ENCODE results near the gene KREMEN2. TPM values are rescaled to one million over a fixed set of nuclear protein-coding genes. Genes with fewer than 3 reads are reported as not detected.

KREMEN2 gene
- total RNA-seq, 1 donor from 2014 or later, result 0.04 TPM

GRCh38 chr16:2986623-2987188 lies 22.6 kb downstream of the KREMEN2 start:
- Histone ChIP-seq H3K36me3 (ENCODE audit: control insufficient read depth, insufficient read depth, low read length) (no peaks in the 10 kb centered on the region), H3K4me3 (ENCODE audit: low read depth, low read length) (no peak overlapping the region), H3K27me3 (ENCODE audit: control insufficient read depth, insufficient read depth, low read length) (peaks cover 19% of the 10 kb centered on the region)
- no peak for DNase-seq (ENCODE audit: low read depth)
- no peak for TF ChIP-seq CTCF (IDR thresholded peaks at IDR 0.05; ENCODE audit: insufficient read depth, low read length, poor library complexity, severe bottlenecking)

- Histone ChIP-seq H3K4me3 (ENCODE audit: low read depth, low read length) (no peak overlapping the region), H3K36me3 (ENCODE audit: control insufficient read depth, insufficient read depth, low read length) (no peaks in the 10 kb centered on the region), H3K27me3 (ENCODE audit: control insufficient read depth, insufficient read depth, low read length) (peaks cover 19% of the 10 kb centered on the region)
- no peak for DNase-seq (ENCODE audit: low read depth)
- no peak for TF ChIP-seq CTCF (IDR thresholded peaks at IDR 0.05; ENCODE audit: insufficient read depth, low read length, poor library complexity, severe bottlenecking)
Observed at GRCh38 chr16:2987286-2987685, 23.2 kb downstream of the KREMEN2 start.

- Histone ChIP-seq H3K27me3 (ENCODE audit: control insufficient read depth, insufficient read depth, low read length) (peaks cover 19% of the 10 kb centered on the region), H3K4me3 (ENCODE audit: low read depth, low read length) (no peak overlapping the region), H3K36me3 (ENCODE audit: control insufficient read depth, insufficient read depth, low read length) (no peaks in the 10 kb centered on the region)
- no peak for TF ChIP-seq CTCF (IDR thresholded peaks at IDR 0.05; ENCODE audit: insufficient read depth, low read length, poor library complexity, severe bottlenecking)
- no peak for DNase-seq (ENCODE audit: low read depth)
Observed at GRCh38 chr16:2987833-2988232, 23.8 kb downstream of the KREMEN2 start.

GRCh38 chr16:2988590-2989099 lies 24.6 kb downstream of the KREMEN2 start:
- peaks cover 19% of the 10 kb centered on the region for H3K27me3 ChIP-seq (ENCODE audit: control insufficient read depth, insufficient read depth, low read length)
- no peak for TF ChIP-seq CTCF (IDR thresholded peaks at IDR 0.05; ENCODE audit: insufficient read depth, low read length, poor library complexity, severe bottlenecking)
- no peaks in the 10 kb centered on the region for H3K36me3 ChIP-seq (ENCODE audit: control insufficient read depth, insufficient read depth, low read length)
- no peak overlapping the region for H3K4me3 ChIP-seq (ENCODE audit: low read depth, low read length)
- no peak for DNase-seq (ENCODE audit: low read depth)

- Histone ChIP-seq H3K4me3 (ENCODE audit: low read depth, low read length) (no peak overlapping the region), H3K36me3 (ENCODE audit: control insufficient read depth, insufficient read depth, low read length) (no peaks in the 10 kb centered on the region), H3K27me3 (ENCODE audit: control insufficient read depth, insufficient read depth, low read length) (peaks cover 19% of the 10 kb centered on the region)
- no peak for DNase-seq (ENCODE audit: low read depth)
- no peak for TF ChIP-seq CTCF (IDR thresholded peaks at IDR 0.05; ENCODE audit: insufficient read depth, low read length, poor library complexity, severe bottlenecking)
Observed at GRCh38 chr16:2990891-2991290, 26.8 kb downstream of the KREMEN2 start.
